ENCODE data around the gene SIGLEC6. TPM values are rescaled to one million over a fixed set of nuclear protein-coding genes. Genes with fewer than 3 reads are reported as not detected.

SIGLEC6 gene
- total RNA-seq: 1 to 10 TPM in 1 of 2 donors, not detected in 1; 1.0 TPM
- long read RNA-seq: 0 reads

DNA sequence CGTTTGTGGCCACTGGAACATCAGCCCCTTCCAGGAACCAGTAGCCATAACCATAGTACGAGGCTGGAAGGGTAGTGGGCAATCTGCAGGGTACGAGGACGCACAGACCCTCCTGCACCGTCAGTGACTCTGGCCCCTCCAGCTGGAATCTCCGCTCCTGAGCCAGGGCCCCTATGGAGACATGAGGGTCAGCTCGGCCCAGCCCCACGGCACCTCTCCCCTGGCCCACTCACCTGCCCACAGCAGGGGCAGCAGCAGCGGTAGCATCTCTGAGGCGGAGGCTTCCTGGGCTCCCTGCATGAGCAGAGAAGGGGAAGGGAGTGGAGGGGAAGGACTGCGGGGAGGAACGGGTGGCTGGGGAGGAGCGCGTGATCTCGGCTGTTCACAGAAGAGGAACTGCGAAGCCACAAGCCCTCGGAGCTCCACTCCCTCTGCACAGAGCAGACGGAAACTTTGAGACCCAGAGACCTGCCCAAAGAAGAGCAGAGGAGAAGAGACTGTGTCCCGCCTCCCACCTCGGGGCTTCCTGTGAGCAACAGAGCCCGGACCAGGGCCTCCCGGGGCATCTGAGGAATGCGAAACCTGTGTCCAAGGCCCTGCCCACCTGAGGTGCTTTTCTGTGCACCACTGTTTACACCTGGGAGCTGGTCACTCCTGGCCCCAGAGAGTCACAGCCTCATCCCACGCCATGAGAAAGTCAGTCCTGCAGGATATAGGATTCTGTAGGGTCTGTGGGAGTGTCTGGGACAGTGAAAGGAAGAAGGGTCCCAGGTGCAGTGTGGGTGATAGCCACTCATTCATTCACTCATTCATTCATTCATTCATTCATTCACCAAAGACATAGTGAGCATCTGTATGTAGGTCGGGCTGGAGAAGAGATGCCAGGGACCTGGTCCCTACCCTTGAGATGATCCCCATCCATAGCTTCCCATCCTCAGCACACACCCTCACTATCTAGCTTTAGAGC lies at the start of gene SIGLEC6:
TSS of gene SIGLEC6 (minus strand) at position 322 of the 967 bp plus-strand sequence. CDS start at position 300, 22 bp downstream.
- peak; percentile 67 to 73 for ATAC-seq
- DNase-seq: peak; percentile 55
- intact Hi-C loops (cut with DNase I): no loop called here

DNA sequence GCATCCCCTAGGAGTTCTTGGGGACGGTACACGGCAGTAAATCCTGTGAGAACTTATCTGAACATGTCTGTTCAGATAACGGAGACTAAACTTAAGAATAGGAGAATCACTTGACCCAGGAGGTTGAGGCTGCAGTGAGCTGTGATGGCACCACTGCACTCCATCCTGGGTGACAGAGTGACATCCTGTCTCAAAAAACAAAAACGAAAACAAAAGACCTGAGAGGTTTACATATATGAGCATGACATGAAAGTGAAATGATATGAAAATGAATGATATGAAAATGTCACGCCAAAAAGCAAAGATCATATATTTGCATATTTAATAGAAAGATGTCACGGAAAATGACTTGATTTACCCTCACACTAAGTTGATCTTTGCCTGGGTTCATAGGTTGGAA lies 45.4 kb upstream of the SIGLEC6 start:
- ATAC-seq: no peak
- intact Hi-C loops (cut with DNase I): no loop called here
- DNase-seq: no peak

DNA sequence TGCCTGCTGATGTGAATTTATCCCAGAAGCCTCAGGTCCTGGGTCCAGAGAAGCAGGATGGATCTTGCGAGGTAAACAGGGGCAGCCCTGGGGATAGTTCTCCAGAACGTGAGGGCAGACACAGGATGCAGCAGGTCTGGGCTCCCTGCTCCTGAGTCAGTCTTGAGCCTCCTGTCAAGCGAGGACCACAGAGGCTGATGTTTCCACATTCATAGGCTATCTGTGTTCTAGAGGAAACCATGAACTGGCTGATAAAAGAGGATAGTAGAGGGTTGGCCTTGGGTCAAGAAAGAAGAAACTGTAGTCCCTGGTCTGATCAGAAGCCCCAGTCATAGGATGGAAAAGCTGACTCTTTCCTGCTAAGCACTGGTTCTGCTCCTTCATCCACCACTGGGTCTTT lies 41.9 kb upstream of the SIGLEC6 start:
- no peak for ATAC-seq
- no peak for DNase-seq
- intact Hi-C loops (cut with DNase I): no loop called here

DNA sequence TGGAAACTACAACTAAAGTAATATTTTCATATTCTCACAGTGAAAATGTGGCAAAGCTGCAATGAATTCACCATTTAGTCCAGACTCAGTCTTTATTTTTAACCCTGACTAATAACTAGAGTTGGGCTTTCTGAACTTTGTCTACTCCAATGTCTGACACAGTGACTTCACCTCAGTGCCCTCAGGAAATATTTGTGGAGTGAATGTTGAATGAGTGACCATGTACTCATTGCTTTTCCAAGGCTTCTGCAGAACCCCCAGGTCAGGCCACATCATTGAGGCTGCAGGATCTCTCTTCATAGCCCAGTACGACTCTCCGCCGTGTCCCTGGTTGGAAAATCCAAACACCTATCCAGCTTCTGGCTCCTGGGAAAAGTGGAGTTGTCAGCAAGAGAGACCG lies 41.4 kb upstream of the SIGLEC6 start:
- DNase-seq (no peak), ATAC-seq (no peak)
- intact Hi-C loops (cut with DNase I): no loop called here

DNA sequence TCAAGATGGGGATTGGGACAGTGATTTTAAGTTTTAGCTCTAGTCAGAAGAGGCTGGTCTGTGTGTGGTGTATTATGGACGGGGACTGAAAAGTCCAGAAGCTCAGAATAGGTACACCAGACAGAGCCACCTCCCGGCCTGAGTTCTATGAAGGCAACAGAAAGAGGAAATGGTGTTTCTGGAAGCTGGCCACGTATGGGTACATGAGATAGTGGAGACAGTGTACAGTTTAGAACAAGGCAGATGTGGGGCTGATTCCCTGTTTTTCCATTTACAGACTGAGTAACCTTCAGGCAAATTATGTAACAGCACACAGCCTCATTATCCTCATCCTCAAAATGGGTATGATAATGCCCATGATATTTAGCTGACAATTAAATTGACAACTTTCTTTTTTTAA lies 40.9 kb upstream of the SIGLEC6 start:
- intact Hi-C loops (cut with DNase I): no loop called here
- ATAC-seq (no peak), DNase-seq (no peak)

DNA sequence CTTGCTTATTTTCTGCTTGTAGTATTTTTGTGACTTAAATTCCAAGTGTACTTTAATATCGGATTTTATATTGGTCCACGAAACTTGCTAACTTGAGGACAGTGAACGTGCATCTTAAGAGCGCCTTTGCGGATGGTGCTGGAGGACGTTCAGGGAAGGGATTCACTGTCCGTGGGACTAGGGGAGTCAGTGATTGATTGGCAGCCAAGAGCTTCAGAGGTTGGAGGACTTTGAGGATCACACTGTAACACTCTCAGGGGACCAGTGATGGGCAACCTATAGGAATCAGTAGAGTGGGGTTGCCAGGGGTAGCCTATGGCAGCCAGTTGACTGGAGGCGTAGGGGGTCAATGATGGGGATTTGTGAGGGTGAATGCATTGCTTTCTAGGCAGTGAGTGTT lies 40.1 kb upstream of the SIGLEC6 start:
- ATAC-seq (peak in 1 of 2 donors; percentile 12), DNase-seq (no peak)
- intact Hi-C loops (cut with DNase I): no loop called here

DNA sequence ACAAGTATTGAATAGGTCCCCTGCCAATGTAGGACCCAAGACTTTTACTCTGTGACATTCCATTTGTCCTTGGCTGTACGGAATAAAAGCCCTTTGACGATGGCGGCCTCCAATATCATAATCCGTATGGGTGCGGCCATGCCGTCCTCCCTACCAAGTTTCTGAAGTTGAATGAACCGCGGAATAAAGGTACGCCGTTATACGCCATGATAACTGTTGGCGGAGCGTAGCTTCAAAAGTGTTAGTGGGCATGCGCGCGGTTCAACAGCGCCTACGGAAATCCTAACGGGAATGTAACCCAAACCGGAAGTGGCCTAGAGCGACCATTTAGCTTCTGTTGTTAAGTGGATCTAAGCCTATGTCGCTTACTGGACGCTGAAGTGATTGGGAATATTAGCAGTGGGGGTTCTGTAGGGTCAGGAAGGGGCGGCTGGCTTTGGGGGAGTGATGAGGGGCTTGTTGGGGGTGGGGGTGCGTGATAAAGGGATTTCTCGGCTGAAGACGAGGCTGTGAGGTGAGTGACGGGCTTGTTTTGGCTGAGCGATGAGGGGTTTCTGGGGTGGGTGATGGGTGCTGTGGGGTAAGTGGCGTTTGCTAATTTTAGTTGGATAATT lies 39.6 kb upstream of the SIGLEC6 start, which contains the start of gene ZNF175:
TSS of gene ZNF175 (plus strand) at position 322 of the 614 bp plus-strand sequence. CDS start 2,047 bp downstream, outside the sequence.
- peak; percentile 95 for DNase-seq
- intact Hi-C loops (cut with DNase I): no loop called here

DNA sequence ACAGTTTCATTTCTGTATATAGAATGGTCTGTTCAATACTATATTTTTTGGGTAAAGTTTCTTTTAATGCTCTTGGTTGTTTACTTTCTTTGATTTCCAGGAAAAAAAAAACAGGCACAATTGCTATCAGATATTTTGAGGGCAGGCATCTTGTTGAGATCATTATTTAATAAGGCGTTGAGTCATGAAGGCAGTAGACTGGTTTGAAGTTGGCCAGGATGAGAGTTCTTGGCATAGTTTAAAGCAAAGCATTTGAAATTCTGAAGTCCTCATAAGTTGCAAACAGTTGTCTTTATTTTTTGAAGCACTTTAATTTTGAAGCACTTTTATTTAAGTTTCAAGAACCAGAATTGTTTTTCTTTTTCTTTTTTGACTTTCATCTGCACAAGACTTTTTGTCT lies 37.0 kb upstream of the SIGLEC6 start:
- intact Hi-C loops (cut with DNase I): no loop called here
- no peak for DNase-seq
- ATAC-seq: no peak

More for the DNA sequence above, 39.6 kb upstream of the SIGLEC6 start, which contains the start of gene ZNF175:
- peak; percentile 100 for ATAC-seq

DNA sequence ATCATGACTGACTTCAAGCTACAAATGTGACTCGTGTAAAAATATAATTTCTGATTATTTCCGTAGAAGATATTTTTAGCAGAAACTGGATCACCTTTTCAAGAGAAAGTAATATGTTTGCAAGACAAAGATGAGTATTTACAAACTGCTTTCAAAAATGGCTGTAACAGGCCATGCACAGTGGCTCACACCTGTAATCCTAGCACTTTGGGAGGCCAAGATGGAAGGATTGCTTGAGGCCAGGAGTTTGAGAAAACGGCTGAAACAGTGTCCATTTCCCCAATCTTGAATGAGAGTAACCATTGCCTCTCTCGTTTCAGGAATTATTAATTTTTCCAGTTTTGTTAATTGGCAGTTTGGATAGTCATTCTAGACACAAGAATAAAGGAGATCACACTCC lies 36.1 kb upstream of the SIGLEC6 start:
- intact Hi-C loops (cut with DNase I): no loop called here
- no peak for DNase-seq
- ATAC-seq: no peak

DNA sequence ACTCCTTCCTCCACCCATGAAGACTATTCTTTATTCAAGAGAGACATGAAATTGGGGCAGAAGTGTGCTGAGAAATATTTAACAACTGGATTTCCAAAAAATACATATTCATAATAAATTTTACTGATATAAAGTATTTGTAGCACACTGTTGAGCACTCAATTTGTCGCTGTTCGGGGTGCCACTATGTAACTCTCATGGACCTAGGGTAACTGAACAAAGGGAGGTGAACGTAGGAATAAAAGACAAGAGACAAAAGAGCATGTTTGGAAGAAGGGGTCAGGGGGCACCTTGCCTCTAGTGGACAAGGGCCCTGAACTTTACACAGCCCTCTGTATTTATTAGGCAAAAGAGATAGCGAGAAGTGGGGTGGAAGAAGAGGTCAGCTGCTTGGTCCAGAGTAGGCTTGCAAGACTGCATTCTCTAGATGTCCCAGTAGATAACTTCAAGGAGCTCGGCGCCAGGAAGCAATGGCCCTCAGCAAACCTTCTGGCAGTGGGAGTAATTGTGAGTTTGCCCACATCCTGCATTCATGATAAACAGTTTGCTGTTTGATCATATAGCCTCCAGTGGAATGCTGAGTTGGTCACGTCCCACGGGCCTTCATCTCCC lies 35.1 kb upstream of the SIGLEC6 start:
- intact Hi-C loops (cut with DNase I): no loop called here
- ATAC-seq (no peak), DNase-seq (no peak)

DNA sequence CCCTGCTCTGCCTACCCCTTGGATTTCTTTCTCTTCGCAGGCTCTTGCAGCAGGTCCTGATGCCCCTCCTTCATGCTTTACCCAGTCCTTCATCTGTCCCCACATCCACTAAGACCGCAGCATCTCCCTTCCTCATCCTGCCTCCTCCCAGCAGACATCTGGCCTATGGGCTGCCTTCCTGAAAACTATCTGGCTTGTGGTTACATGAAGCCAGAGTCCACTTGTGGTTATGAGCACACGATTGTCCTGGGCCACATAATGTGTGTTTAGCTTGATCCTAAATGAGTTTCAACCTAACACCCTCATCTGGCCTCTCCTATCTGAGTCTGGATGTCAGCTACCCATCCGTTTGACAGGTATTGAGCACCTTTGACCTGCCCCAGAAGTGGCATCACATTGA lies 34.1 kb upstream of the SIGLEC6 start:
- no peak for ATAC-seq
- DNase-seq: no peak
- intact Hi-C loops (cut with DNase I): no loop called here

DNA sequence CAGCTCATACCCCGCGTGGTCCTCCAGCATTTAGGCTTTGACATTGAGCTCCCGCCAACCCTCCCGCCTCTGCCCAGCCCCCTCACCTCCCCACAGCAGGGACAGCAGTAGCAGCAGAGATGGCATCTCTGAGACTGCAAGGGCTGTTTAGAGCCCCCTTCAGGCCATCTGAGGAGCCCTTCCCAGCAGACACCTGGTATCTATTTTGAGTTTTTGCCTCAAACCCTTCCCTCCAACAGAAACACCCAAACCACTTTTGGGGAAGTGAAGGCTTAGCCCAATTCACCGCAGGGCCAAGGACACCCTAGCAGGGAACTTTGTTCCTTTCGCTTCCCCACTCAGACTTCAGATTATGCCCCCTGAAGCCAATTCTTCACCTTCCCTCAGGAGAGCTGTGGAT lies 33.3 kb upstream of the SIGLEC6 start:
- ATAC-seq (no peak), DNase-seq (no peak)
- intact Hi-C loops (cut with DNase I): no loop called here

DNA sequence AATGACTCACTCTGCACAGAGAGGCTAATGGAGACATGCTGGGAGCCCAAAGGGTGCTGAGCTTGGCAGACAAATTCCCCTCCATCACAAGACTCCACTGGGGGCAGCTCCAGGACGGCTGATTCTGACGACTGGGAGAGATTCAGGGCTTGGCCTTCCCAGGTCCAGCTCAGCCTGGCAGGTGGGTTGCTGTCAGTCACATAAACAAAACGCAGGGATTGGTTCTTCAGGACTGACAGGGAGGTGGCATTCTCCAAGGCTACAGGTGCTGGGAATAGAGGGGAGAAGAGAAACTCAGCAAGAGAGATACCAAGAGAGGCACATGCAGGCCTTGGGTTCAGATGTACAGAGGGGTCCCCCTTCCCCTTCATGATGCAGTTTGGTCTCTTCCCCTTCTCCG lies 28.9 kb upstream of the SIGLEC6 start:
- intact Hi-C loops (cut with DNase I): no loop called here
- ATAC-seq (no peak), DNase-seq (no peak)

DNA sequence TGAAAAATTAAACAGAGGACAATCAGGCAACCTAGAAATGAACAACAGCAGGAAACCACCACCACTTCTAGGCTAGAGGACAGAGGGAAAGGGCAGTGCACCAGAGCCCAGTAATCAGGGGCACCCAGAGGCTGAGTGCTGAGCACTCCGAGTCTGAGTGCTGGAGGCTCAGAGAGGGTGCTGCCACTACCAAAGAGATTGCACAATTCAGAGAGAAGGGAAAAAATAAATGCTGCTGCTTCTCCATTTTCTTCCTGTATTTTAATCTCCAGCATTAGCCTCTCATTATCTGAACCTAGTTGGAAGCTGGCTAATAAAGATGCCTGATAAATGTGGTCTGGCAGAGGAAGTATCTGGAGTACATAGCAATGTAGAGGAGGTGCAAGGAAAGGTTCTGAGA lies 27.8 kb upstream of the SIGLEC6 start:
- no peak for DNase-seq
- intact Hi-C loops (cut with DNase I): no loop called here
- ATAC-seq: no peak

DNA sequence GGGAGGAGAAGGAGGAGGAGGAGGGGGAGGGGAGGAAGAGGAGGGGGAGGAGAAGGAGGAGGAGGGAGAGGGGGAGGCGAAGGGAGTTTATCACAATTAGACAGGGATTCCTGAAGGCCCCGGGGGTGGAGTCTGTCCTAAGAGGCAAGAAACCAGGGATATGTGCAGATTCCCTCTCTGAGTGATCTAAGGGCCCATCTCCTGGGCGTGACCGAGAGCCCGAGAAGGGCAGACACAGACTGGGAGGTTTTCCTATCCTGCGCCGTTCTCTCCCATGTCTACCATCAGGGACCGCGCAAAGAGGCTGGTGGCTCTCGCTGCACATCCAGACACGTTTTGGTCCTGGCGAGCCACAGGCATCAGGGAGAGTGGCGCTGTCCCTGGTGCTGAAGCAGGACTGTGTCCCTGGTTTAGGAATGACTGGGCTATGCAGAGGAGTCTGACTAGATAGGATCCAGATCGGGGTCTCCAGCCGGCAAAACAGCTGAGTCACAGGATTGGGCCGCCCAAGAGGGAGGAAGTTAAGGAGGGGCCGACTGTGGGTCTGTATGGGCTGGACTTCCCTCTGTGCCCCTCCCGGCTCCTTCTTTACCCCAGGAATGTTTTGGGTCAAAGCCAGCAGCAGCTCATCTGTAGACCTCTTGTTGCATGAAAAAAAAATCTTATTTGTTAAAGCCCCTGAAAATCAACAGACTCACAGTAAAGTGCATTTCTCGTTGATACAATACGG lies 21.7 kb upstream of the SIGLEC6 start:
- ATAC-seq: peak; percentile 55 to 67
- intact Hi-C loops (cut with DNase I): no loop called here
- peak; percentile 83 for DNase-seq

DNA sequence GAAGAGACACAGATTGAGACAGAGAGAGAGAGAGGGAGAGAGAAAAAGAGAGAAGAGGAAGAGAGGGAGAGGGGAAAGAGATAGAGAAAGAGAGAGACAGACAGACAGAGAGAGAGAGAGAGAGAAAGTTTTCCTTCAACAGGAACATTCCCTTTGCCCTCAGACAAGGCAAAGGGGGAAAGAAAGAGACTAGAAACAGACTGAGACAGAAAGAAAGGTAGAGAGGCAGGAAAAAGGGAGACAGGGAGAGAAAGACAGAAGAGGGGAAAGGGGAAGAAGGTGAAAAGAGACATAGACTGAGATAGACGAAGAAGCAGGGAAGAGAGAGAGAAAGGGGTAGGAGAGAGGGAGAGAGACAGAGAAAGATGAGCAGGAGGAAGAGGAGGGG lies 21.1 kb upstream of the SIGLEC6 start:
- DNase-seq (no peak), ATAC-seq (no peak)
- intact Hi-C loops (cut with DNase I): no loop called here

DNA sequence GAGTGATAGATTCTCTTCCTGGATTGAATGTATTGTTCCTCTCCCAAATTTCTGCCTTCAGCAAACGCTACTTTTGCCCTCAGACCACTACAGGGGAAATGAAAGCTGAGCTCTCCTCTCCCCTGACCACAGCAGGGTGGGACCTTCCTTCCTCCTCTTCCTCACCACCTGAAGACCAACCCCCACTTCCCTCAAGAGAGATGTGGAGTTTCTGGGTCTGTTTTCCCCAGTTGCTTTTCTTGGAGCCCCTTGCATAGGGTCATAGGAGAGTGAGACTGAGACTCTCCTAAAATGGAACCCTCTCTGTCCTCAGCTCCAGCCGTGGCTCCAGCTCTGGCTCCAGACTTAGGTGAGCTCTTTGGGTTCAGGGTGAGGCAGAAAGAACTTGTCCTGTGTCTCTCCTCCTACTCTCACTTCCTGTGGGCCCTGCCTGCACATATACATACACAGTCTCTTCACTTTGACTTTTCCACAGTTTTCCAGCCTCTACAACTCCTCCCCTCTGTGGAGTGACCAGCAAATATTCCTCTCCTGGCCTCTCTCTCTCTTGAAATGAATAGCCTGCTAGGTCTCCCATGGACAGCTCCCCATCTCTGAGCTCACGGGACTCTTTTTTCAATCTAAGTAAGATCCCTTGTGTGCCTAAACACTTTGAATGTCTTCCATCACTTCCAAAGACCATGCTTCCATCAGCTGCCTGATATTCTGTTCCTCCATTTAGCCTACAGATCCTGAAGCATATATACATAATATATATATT lies 20.4 kb upstream of the SIGLEC6 start:
- DNase-seq: no peak
- no peak for ATAC-seq
- intact Hi-C loops (cut with DNase I): no loop called here

DNA sequence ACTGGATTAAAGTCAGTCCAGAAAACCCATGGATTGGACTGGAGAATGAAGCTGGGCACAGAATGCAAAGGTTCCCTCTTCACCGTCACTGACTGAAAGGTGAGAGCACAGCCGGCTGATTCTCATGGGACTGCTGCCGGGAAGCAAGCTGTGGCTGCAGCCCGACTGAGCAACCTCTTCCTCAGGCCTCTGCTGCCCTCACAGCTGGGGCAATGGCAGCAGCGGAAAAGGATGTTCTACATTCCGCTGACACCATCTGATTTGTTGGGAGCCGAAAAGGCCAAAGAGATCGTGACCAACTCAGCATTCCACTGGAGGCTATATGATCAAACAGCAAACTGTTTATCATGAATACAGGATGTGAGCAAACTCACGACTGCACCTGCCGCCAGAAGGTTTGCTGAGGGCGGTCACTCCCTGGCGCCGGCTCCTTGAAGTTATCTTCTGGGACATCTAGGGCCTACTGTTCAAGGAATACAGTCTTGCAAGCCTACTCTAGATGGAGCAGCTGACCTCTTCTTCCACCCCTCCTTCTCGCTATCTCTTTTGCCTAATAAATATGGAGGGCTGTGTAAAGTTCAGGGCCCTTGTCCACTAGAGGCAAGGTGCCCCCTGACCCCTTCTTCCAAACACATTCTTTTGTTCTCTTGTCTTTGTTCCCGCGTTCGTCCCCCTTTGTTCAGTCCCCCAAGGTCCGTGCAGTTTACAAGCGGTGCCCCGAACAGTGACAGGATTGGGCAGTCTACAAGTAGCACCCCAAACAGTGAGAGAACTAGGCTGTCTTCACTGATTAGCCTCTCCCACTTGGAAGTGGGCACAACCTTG lies 19.6 kb upstream of the SIGLEC6 start:
- DNase-seq (no peak), ATAC-seq (no peak)
- intact Hi-C loops (cut with DNase I): no loop called here

Measured in left cardiac atrium (tissue), 4 donors.